HFF-Myc (cell line): ENCODE measurements around the gene CCNB1IP1.
A peak's percentile ranks its signal among the peaks of the same experiment; 100 is the strongest.
"Not testable (repeated sequence)": the region's sequence is repeated elsewhere in the genome, so short reads cannot be mapped to it uniquely, and the experiment has no call there.

Source experiments
- DNase-seq: peaks from one replicate; pipeline ENCODE4 v3.0.0-alpha.2; 2011; ENCODE audit warnings: low read depth; ENCODE audit errors: extremely low read depth
- H3K4me3 ChIP-seq: replicated peaks from 2 replicates; pipeline ENCODE4 v1.5.1; 2011; ENCODE audit warnings: low read depth, mild to moderate bottlenecking, control low read depth, low read length
- TF ChIP-seq, protein P1 (sequence below): IDR thresholded peaks from 2 replicates; pipeline ENCODE4 v1.5.1; 2012; ENCODE audit warnings: mild to moderate bottlenecking, low read depth, low read length, control low read depth; ENCODE audit errors: missing control alignments

CCNB1IP1 gene

DNA sequence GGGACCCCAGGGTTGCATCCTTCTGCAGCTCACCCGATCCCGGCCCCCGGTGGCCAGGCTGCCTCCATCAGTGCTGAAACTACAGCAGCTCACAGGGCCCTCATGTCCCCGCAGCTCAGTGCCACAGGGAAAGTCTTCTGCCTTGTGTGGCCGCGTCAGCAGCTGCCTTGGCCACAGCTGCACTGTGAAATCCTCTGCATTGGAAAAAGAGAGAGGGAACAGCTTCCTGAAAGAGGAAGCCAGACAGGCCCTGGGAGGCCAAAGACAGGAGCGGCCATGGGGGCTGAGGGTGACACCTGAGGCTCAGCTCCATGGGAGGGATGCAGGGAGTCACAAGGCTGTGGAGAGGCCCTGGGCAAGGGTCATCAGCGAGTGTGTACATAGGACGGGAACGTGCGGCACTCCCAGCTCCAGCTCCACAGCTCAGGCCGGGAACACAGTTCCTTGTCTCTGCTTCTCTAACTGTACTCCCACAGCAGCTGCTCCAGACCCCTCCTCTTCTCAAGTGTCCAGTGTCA, 43.1 kb upstream of the CCNB1IP1 start:
- no peak overlapping the region for H3K4me3 ChIP-seq
- no peak for DNase-seq
- TF ChIP-seq, protein P1, sequence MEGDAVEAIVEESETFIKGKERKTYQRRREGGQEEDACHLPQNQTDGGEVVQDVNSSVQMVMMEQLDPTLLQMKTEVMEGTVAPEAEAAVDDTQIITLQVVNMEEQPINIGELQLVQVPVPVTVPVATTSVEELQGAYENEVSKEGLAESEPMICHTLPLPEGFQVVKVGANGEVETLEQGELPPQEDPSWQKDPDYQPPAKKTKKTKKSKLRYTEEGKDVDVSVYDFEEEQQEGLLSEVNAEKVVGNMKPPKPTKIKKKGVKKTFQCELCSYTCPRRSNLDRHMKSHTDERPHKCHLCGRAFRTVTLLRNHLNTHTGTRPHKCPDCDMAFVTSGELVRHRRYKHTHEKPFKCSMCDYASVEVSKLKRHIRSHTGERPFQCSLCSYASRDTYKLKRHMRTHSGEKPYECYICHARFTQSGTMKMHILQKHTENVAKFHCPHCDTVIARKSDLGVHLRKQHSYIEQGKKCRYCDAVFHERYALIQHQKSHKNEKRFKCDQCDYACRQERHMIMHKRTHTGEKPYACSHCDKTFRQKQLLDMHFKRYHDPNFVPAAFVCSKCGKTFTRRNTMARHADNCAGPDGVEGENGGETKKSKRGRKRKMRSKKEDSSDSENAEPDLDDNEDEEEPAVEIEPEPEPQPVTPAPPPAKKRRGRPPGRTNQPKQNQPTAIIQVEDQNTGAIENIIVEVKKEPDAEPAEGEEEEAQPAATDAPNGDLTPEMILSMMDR: no peak

DNA sequence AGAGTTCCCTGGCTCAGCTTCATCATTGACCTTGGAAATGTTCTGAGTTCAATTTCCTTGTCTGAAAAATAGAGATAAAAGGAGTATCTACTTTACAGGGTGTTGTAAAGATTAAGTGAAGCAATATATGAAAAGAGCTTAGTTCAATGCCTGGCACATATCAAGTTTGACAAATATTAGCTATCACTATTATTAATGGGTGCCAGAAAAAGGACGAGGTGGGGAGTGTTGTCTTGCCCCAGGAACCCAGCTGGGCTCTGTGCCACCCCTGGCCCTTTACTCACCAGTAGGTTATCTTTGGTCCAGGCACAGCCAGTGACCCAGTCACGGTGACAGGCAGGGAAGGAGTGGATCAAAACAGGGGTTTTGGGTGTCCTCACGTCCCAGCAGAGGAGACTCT, 42.4 kb upstream of the CCNB1IP1 start:
- no peak for DNase-seq
- H3K4me3 ChIP-seq: no peak overlapping the region
- TF ChIP-seq, protein P1: no peak

DNA sequence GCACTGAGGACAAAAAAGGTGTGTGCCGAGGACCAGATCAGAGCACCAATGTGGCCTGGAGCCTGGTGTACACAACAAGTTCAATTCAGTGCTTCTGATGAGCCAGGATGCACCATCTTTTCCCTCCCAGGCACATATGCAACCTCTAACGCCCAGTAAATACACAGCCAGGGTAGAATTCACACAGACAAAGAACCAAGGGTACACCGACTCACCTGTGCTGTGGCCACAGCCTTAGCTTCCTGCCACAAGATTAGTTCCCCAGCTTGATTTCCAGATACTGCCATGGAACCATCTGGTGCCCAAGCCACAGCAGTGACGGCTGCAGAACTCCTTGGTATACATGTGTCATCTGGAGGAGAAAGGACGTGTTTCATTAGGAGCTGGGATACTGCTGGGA, 39.7 kb upstream of the CCNB1IP1 start:
- H3K4me3 ChIP-seq: no peak overlapping the region
- no peak for DNase-seq
- TF ChIP-seq, protein P1: no peak

DNA sequence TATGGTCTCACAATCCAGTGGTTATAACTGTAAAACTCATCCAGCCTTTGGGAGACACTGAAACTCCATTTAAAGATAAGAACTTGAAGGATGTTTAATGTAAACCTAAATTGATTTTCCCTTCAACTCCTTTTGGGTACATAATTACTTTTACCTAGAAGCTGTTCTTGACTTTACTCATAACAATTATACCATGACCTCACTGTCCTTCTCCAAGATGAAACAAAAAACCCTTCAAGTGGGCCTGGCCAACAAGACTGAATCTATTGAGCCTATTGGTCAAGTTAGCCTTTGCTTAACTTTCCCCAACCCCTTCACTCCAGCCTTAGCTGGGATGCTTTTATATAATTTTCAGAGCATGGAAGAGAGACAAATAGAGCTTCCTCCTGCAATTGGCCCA, 32.8 kb upstream of the CCNB1IP1 start:
- TF ChIP-seq, protein P1: no peak
- no peak for DNase-seq

DNA sequence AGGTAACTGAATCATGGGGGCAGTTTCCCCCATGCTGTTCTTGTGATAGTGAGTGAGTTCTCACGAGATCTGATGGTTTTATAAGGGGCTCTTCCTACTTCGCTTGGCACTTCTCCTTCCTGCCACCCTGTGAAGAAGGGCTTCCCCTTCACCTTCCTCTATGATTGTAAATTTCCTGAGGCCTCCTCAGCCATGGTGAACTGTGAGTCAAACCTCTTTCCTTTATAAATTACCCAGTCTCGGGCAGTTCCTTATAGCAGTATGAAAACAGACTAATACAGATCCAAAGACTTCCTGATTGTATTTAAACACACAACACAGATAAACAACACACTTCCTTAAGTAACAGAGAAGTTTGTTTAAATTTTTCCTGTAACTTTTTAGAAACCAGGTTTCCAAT, 25.4 kb upstream of the CCNB1IP1 start:
- not testable (repeated sequence) for H3K4me3 ChIP-seq, DNase-seq

More for the DNA sequence above, 32.8 kb upstream of the CCNB1IP1 start:
- no peak overlapping the region for H3K4me3 ChIP-seq

DNA sequence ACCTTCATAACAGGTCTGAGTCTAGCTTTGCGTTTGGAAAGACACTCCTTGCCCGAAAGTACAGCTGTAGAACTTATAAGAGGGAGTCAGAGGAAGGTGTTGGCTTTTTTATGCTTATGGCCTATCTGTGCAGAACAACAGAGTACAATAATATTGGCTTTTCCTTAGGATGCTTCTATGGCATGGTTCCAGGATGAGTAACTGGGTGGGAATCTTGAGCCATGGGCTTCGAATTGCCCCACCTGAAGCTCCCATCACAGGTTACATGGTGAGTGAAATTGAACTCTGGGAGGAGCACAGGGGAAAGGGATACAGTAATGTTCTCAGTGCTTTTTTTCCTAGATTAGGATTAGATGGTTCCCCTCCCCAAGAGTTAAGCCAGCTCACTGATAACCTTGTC, 23.3 kb upstream of the CCNB1IP1 start:
- no peak overlapping the region for H3K4me3 ChIP-seq
- DNase-seq: no peak
- TF ChIP-seq, protein P1: no peak

DNA sequence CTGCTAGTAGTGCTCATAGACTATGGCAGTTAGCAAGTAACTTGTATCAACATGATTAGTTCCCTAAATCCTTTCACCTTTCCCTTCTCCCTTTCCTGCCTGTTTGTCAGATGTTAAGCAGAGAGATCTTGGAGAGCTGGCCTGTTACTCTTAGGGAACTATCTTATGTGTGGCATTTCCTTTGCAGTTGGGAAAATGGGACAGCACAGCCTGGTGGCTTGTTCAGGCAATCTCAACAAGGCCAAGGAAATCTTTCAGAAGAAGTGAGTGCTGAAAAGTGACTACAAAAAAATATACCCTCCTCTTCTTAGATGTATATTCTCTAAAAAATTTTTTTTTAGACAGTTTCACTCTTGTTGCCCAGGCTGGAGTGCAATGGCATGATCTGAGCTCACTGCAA, 17.8 kb upstream of the CCNB1IP1 start:
- DNase-seq: no peak
- TF ChIP-seq, protein P1: peak; percentile 26
- H3K4me3 ChIP-seq: no peak overlapping the region
